Ascending aorta (tissue), 2 donors: ENCODE results near the gene DBH. TPM values are rescaled to one million over a fixed set of nuclear protein-coding genes. Genes with fewer than 3 reads are reported as not detected.

Source experiments
- DNase-seq, 2 donors: peaks; one replicate each; pipeline ENCODE4 v3.0.0-alpha.2; 2019; ENCODE audit warnings: low spot score in 2 of 2
- H3K27ac ChIP-seq, 2 donors: fragments of 200-600 bp; sonication (generic); one replicate each; pipeline ENCODE4 v1.5.1; 2016 to 2017; ENCODE audit warnings: mild to moderate bottlenecking in 1 of 2
- H3K27me3 ChIP-seq: fragments of 200-600 bp; sonication (generic); one replicate; pipeline ENCODE4 v1.5.1; 2017
- H3K36me3 ChIP-seq, 2 donors: fragments of 200-600 bp; sonication (generic); one replicate each; pipeline ENCODE4 v1.5.1; 2016
- H3K4me1 ChIP-seq, 2 donors: fragments of 200-600 bp; sonication (generic); one replicate each; pipeline ENCODE4 v1.5.1; 2016 to 2017; ENCODE audit warnings: mild to moderate bottlenecking in 1 of 2
- H3K4me3 ChIP-seq, 2 donors: fragments of 200-600 bp; sonication (generic); one replicate each; pipeline ENCODE4 v1.5.1; 2016 to 2017; ENCODE audit warnings: mild to moderate bottlenecking in 1 of 2
- H3K9me3 ChIP-seq, 2 donors: fragments of 200-600 bp; sonication (generic); one replicate each; pipeline ENCODE4 v1.5.1; 2016
- intact Hi-C: fragments of 100-400 bp; cut with DNase I; formaldehyde crosslinking; loops from one replicate; pipeline ENCODE4 v1.15.1; 2023
- total RNA-seq: library from RNA; depleted of rRNA; stranded (reverse); fragments of >200 nt; gene quantifications from one replicate; pipeline ENCODE4 v1.1.0, GENCODE V29; 2016
- TF ChIP-seq, protein P1 (sequence below), 3 experiments: fragments of 200-600 bp in 2 of 3; fragments of 450-650 bp in 1 of 3; sonication (generic) in 2 of 3; IDR thresholded peaks; one replicate each; pipeline ENCODE4 v1.5.1; 2016 to 2019; ENCODE audit warnings: antibody characterized with exemption in 3 of 3, mild to moderate bottlenecking in 1 of 3, moderate library complexity in 1 of 3

The DBH gene
- total RNA-seq, 1 donor from 2014 or later: not detected

- Histone ChIP-seq H3K27ac (no peak overlapping the region), H3K9me3 (no peaks in the 10 kb centered on the region), H3K4me1 (no peaks in the 10 kb centered on the region), H3K36me3 (no peaks in the 10 kb centered on the region), H3K27me3 (peaks cover 2% of the 10 kb centered on the region), H3K4me3 (no peak overlapping the region)
- intact Hi-C loops: no loop called here
- DNase-seq: no peak
- TF ChIP-seq, protein P1, sequence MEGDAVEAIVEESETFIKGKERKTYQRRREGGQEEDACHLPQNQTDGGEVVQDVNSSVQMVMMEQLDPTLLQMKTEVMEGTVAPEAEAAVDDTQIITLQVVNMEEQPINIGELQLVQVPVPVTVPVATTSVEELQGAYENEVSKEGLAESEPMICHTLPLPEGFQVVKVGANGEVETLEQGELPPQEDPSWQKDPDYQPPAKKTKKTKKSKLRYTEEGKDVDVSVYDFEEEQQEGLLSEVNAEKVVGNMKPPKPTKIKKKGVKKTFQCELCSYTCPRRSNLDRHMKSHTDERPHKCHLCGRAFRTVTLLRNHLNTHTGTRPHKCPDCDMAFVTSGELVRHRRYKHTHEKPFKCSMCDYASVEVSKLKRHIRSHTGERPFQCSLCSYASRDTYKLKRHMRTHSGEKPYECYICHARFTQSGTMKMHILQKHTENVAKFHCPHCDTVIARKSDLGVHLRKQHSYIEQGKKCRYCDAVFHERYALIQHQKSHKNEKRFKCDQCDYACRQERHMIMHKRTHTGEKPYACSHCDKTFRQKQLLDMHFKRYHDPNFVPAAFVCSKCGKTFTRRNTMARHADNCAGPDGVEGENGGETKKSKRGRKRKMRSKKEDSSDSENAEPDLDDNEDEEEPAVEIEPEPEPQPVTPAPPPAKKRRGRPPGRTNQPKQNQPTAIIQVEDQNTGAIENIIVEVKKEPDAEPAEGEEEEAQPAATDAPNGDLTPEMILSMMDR (IDR thresholded peaks at IDR 0.05): no peak
These were observed 23.3 kb upstream of the DBH start for GRCh38 chr9:133612816-133613215.

DNA sequence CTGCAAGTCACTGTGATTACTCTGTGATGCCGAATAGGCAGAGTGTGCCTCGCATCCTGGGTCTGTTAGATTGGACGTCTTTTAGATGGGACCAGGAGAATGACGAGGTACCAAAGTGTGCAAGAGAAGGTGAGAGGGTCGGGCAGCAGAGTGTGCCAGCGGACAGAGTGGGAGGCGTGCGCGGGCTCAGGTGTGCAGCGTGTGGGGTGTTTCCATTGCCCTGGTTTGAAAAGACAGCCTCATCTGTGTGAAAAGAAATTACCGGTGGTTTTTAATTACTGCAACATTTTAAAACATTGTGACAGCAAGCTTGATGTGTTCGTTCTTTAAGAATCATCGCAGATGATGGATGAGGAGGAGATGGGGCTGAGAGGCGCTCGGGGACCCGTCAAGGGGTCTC, 22.7 kb upstream of the DBH start:
- Histone ChIP-seq H3K36me3 (no peaks in the 10 kb centered on the region), H3K27me3 (no peaks in the 10 kb centered on the region), H3K4me3 (no peak overlapping the region), H3K9me3 (no peaks in the 10 kb centered on the region), H3K27ac (no peak overlapping the region), H3K4me1 (no peaks in the 10 kb centered on the region)
- TF ChIP-seq, protein P1 (IDR thresholded peaks at IDR 0.05): no peak
- no peak for DNase-seq
- intact Hi-C loops: no loop called here

- Histone ChIP-seq H3K27ac (no peak overlapping the region), H3K4me3 (no peak overlapping the region), H3K9me3 (no peaks in the 10 kb centered on the region), H3K4me1 (no peaks in the 10 kb centered on the region), H3K27me3 (no peaks in the 10 kb centered on the region), H3K36me3 (no peaks in the 10 kb centered on the region)
- DNase-seq: no peak
- TF ChIP-seq, protein P1 (IDR thresholded peaks at IDR 0.05): no peak
- intact Hi-C loops: no loop called here
These were observed 22.1 kb upstream of the DBH start for GRCh38 chr9:133614056-133614455.

DNA sequence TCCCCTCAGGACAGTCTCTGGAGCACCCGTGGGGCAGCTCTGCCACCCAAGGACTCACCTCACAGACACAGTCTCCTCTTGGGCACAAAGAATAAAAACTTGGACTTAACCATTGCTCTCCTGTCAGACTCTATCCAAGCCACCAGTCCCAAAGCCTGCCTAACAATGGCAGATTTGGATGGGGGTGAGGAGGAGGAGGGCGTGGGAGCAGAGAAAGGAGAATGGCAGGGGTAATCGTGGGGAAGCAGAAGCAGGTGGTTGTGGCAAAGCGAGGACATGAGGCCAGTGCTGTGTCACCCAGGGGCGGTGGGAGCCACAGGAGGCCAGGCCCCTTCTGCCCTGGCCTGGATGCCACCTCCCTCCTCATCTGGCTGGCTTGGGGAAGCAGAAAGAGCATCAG, 21.5 kb upstream of the DBH start:
- H3K27me3 ChIP-seq: no peaks in the 10 kb centered on the region
- TF ChIP-seq, protein P1 (IDR thresholded peaks at IDR 0.05): no peak
- H3K9me3 ChIP-seq: no peaks in the 10 kb centered on the region
- no peaks in the 10 kb centered on the region for H3K4me1 ChIP-seq
- intact Hi-C loops: no loop called here
- no peak overlapping the region for H3K27ac ChIP-seq
- no peak for DNase-seq
- no peaks in the 10 kb centered on the region for H3K36me3 ChIP-seq
- H3K4me3 ChIP-seq: no peak overlapping the region

- TF ChIP-seq, protein P1 (IDR thresholded peaks at IDR 0.05): no peak
- Histone ChIP-seq H3K27me3 (no peaks in the 10 kb centered on the region), H3K27ac (no peak overlapping the region), H3K4me1 (no peaks in the 10 kb centered on the region), H3K36me3 (no peaks in the 10 kb centered on the region), H3K4me3 (no peak overlapping the region), H3K9me3 (no peaks in the 10 kb centered on the region)
- intact Hi-C loops: no loop called here
- no peak for DNase-seq
These were observed 21.0 kb upstream of the DBH start for GRCh38 chr9:133615186-133615585.

GRCh38 chr9:133615606-133616188, 20.5 kb upstream of the DBH start:
- Histone ChIP-seq H3K27ac (no peak overlapping the region), H3K4me3 (no peak overlapping the region), H3K4me1 (no peaks in the 10 kb centered on the region), H3K27me3 (no peaks in the 10 kb centered on the region), H3K9me3 (no peaks in the 10 kb centered on the region), H3K36me3 (no peaks in the 10 kb centered on the region)
- intact Hi-C loops: no loop called here
- TF ChIP-seq, protein P1 (IDR thresholded peaks at IDR 0.05): no peak
- no peak for DNase-seq
